DMS153 treated with DMSO at 0.1 percent for 48 hours (cell line): ENCODE results near the gene POLR1B.
"Not testable (repeated sequence)": the region's sequence is repeated elsewhere in the genome, so short reads cannot be mapped to it uniquely, and the experiment has no call there.

Source experiments
- DNase-seq: peaks from one replicate; lab custom pipeline; 2025; ENCODE audit not compliant: unreplicated experiment; lab: John Stamatoyannopoulos, UW

The POLR1B gene

DNA sequence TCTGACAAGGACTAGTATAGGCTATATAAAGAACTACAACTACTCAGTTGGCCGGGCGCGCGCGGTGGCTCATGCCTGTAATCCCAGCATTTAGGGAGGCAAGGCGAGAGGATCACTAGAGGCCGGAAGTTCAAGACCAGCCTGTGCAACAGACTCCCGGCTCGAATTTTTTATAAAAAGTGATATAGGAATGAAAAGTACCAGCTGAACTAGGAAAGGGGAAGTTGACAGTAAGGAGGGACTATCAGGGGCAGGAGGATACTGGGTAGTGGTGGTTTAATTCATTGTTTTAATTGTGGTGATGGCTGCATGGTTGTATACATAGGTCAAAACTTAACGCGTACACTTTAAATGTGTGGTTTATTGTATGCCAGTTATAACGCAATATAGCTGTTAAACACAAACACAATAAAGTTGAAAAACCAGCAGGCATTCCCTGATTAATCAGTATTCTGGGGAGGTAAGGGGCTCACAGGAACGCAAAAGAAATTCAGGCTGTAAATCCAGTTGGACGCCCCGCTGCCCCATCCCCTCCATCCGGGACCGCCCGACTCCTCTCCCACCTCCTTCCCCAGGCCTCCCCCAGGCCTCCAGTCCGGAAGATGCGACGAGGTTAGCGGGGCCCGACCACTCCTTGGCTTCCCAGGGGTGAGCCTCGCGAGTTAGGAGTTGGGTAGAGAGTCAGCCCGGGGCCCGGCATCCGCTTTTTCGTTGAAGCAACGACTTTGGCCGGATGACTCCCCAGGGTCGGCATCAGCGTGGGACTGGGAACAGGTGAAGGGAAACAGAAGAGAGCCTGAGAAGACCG is 746 bp upstream of the POLR1B start:
- no peak for DNase-seq

DNA sequence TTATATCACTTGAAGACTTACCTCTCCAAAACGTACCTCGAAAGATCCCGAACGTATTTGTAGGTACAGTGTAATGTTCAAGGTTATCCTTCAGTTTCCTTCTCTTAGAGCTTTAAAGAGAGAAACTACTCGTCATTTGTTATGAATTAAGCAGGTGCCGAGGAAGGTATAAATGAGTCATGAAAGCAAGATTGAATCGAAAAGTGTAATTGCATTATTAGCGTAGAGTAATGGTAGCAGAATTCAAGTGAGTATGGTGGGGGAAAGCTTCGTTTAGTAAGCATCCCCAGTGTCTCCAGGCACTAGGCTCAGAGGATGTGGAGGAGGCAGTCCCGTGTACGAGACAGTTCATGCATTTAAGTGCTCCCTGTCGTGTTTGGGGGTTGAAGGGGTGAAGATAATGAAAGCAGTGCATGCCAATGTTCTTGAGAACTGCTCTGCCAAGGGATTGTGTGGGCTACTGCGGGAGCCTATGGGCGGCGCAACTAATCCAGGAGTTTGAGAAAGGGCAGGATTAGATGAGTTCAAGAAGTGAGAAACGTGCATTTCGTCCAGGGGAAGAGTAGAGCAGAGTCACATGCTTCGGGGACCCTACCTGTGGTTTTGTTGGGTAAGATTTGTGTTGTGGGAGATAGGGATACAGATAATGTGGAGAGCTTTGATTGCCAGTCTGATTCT is 858 bp downstream of the POLR1B start:
- DNase-seq = no peak

DNA sequence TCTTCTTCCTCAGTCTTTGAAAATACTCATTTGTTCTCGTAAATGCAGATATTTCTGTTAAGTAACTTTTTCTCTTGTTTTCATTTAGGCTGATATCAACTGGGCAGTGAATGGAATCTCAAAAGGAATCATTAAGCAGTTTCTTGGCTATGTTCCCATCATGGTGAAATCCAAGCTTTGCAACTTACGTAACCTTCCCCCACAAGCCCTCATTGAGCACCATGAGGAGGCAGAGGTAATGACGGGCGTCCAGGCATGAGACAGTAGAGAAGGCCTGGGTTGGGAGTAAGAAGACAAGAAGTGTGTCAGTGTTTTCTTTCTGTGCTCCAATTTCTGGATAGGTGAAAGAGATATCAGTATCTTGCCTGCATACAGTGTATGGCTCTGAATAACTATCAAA is 5.1 kb downstream of the POLR1B start:
- no peak for DNase-seq

DNA sequence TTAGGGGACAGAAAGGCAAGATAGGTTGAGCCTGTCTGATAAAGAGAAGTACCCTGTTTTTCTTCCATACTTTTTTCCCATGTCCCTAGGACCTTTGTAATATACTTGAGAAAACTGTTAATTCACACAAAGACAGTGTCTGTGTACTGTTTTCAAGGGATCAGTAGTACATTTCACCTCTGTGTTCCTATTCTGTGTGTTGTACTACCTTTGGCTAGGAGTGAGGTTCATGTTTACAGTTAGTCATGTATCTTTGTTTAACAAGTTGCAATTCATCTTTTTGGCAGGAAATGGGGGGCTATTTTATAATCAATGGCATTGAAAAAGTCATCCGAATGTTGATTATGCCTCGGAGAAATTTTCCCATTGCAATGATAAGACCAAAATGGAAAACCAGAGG is 6.7 kb downstream of the POLR1B start:
- DNase-seq = no peak

DNA sequence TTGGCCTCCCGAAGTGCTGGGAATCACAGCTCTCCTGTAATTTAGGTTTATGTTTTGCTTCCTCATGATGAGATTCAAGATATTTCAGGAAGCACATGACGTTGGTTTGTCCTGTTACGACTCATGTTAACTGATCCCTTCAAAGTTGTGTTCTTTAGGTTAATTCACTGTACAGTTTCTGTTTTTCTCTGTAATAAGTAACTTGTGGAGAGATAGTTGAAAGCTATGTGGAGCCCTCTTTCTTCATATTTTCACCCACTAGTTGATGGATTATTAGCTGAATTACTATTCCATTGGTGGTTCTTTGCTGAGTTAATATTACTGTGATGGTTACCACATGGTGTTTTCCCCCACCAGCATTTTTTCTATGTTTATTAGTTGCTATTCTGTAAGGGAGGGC is 23.8 kb downstream of the POLR1B start:
- DNase-seq = no peak

DNA sequence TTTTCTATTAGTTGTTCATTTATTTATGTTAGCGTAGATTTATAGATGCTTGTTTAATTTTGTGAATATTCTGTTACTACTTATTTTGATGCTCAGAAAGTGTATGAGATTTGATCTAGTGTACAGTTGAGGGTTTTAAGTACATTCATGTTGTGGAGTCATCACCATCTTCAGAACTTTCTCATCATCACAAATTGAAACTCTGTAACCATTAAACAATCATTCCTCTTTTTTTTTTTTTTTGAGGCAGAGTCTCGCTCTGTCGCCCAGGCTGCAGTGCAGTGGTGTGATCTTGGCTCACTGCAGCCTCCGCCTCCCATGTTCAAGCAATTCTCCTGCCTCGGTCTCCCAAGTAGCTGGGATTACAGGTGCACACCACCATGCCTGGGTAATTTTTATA is 24.2 kb downstream of the POLR1B start:
- not testable (repeated sequence) for DNase-seq

DNA sequence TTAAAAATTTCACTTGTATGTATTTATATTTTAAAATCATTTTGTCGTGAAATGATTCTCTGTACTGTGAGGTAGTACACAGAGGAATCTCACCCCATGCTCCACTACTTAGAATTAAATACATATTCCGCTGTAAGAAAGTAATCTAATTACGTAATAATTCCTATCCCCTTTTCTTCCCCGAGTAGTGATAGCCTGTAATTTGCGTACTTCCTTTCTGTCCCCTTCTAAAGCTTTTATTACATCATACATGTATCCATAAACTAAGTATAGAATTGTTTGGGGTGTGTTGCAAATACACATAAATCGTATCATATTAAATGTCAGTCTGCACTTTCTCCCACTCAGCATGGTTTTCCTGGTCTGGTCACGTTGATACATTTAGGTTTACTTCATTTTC is 29.7 kb downstream of the POLR1B start:
- DNase-seq = no peak

DNA sequence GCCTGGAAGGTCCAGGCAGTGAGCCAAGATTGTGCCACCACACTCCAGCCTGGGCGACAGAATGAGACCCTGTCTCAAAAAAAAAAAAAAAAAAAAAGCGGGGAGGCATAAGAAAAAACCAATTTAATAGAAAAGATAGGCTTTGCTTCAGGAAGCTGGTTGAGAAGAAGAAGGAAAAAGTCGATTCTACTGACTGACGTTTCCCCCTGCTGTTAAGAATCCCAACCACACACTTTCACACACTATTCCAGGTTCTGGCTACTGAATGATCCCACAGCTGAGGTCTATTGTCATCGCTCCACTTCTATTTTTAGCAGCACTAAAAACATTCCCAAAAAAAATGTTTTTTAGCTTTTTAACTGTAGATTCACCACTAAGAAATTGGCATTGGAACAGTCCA is 35.5 kb downstream of the POLR1B start:
- no peak for DNase-seq

DNA sequence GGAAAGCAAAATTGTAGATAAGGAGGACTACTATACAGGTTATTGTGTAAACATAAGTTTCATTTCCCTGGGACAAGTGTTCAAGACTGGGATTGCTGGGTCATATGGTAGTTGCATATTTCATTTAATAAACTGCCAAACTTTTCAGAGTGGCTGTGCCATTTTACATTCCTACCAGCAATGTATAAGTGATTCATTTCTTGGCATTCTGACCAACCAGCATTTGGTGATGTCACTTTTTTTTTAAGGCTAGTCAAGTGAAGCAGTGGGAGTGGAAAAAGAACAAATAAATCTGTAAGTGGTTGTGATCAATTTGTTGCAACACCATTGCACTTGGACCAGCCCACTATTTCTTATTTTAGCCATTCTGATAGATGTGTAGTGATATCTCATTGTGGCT is 37.0 kb downstream of the POLR1B start:
- no peak for DNase-seq

DNA sequence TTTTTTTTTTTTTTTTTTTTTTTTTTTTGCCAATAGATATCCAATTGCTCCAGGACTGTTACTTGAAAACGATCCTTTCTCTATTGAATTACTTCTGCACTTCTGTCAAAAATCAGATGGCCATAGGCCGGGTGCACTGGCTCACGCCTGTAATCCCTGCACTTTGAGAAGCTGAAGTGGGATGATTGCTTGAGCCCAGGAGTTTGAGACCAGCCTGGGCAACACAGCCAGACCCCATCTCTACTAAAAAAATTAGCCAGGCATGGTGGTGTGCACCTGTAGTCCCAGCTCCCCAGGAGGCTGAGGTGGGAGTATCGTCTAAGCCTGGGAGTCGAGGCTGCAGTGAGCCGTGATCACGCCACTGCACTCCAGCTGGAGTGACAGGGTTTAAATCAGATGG is 37.8 kb downstream of the POLR1B start:
- DNase-seq = no peak

DNA sequence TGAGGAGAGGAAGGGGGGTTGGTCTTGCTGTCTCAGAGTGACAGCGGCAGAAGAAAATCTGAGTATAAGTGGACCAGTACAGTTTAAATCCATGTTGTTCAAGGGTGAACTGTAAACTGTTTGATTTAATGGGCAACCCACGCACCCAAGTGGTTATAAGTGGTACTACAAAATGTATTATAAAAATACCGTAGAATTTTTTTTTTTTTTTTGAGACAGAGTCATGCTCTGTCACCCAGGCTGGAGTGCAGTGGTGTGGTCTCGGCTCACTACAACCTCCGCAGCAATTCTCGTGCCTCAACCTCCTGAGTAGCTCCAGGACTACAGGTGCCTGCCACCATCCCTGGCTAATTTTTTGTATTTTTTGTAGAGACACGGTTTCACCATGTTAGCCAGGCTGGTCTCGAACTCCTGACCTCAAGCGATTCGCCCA is 40.1 kb downstream of the POLR1B start:
- DNase-seq = peak; percentile 6

DNA sequence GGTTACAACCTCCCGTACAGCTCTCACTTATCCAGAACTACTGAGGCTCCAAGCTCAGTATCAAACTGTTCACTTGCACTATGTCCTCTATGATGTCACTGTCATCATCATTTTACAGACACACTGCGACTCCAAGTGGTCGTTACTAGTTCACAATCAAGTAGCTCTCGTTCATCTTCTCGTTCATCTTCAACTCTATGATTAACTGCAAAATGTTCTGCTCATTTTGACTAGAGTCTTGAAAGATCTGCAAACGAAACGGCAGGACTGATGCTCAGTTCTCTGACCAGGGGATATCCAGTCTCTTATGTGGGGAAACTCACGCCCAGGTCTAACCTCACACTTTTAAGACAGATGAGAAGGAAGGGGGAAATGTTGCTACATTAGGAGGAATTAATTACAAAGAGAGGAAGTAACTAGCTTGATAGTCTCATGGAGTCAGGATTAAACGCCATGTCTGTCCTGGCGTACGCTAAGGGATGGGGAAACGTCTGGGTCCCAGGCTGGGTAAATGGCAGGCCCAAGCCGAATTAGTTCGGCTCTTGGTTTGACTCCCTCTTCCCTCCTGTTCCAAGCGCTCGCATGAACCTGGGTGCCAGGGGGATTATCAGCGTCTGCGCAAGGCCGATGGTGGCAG is 41.4 kb downstream of the POLR1B start:
- DNase-seq = peak; percentile 2

DNA sequence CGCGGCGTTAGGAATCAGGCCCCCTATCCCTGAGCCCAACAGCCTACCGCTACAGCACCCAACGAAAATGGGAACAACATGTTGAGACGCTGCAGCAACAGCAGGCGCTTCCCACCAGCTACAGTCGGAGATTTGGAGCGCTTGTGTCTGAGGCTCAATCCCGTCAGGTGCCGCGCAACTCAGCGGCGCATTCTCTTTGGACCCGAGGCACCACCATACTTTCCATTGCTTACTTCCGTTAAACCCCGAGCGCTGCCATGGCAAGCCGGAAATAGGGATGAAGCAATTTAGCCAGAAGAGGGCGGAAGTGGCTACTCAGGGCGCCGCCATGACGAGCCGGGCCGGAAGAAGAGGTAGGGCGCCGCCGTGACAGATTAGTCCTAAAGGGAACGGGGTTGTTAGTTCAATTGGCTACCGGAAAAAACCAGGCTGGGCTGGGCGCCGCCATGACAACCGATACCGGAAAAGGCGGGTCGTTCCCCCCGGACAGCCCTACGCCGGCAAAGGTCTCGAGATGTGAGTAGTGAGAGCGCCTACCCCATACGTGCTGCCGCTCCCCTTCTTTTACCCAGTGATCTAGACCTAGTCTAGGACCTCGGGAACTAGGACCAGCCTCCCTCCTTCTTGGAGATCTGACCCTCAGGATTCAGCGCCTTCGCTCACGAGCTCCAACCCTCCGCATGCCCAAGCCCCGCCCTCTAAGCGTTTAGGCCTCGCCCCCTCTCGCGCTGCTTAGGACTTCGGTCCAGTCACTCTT is 42.0 kb downstream of the POLR1B start, which contains the start of gene CHCHD5:
Gene CHCHD5 (plus strand): TSS at position 476 of the 757 bp plus-strand sequence. CDS start 39 bp downstream, at position 515.
- peak; percentile 87 for DNase-seq

DNA sequence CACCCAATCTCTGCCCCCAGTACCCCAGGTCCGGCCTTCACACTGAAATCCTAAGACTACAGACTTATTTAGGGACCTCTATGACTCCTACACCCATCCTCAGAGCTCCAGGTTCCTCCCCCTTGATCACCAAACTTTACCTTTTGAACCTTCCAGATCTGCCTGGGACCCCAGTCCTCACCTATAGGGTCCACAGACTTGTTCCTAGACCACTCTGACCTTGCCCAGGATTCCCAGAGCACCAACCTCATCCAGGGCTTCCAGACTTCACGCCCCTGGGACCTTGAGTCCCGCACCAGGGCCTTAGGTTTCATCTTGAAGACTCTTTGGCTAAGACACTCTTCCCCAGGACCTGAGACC is 42.6 kb downstream of the POLR1B start:
- DNase-seq = no peak

DNA sequence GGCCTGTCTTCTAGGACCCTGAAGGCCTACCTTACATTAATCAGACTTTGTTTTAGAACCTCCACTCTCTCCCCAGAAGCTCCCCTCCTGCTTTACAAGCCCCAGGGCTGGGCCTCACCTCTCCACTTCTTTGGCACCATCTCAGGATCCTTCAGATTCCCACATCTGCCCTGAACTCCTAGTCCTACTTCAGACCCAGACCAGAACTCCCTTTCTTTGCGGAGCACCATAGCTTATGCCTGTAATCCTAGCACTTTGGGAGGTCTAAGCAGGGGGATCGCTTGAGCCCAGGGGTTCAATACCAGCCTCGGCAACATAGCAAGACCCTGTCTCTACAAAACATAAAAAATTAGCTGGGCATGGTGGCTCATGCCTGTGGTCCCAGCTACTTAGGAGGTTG is 43.1 kb downstream of the POLR1B start:
- no peak for DNase-seq

DNA sequence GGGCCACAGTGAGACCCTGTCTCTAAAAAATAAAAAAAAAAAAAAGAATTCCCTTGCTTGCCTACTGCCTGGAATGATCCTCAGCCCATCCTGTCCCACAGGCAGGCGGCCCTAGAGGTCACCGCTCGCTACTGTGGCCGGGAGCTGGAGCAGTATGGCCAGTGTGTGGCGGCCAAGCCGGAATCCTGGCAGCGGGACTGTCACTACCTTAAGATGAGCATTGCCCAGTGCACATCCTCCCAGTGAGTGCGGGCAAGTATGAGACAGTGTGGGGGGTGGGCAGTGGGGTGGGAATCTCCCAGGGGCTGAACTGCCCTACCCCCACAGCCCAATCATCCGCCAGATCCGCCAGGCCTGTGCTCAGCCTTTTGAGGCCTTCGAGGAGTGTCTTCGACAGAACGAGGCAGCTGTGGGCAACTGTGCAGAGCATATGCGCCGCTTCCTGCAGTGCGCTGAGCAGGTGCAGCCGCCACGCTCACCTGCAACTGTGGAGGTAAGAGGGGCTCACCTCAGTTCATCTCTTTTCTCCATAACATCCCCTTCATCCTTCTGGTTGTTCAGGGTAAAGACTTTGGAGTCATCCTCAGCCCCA is 43.7 kb downstream of the POLR1B start:
- no peak for DNase-seq

DNA sequence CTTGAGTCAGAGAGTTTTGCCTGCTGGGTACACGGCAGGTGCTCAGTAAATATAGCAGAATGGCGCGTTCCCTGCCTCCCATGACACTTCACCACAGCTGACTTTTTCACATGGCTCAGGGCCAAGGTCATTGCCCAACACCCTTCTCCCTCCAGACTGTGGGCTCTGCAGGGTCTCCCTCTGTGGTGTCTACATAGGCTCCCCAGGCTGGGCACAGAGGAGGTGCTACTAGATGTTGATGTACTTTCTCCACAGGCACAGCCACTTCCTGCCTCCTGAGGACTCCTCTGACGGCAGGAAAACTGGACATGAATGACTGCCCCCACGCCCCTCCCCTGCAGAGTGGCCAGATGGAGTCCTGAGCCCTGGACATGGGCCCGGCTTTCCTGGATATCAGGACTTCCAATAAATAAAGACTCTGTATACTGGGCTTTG is 46.4 kb downstream of the POLR1B start:
- no peak for DNase-seq

DNA sequence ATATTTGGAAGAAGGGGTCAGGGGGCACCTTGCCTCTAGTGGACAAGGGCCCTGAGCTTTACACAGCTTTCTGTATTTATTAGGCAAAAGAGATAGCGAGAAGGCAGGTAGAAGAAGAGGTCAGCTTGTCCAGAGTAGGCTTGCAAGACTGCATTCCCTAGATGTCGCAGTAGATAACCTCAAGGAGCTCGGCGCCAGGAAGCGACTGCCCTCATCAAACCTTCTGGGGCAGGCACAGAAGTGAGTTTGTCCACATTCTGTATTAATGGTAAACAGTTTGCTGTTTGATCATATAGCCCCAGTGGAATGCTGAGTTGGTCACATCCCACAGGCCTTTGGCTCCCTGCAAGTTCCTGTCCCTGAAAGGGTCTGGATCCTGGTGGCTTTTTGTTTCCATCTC is 49.1 kb downstream of the POLR1B start:
- no peak for DNase-seq

DNA sequence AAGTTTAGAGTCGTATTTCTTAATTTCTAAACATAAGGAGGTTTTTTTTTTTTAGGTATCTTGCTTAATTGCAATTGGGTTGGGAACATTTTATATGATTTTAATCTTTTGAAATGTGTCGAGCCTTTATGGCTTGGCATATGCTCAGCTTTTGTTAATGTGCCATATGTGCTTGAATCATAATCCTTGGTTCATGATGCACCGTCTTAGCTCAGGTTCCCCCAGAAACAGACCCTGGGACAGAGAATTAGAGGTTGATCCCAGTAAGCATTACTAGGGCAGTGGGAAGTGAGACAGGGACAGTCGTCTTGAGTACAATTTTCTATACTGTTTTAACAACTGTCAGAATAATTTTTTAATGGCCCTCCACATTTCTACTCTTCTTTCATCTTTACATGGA is 51.5 kb downstream of the POLR1B start:
- DNase-seq = no peak

DNA sequence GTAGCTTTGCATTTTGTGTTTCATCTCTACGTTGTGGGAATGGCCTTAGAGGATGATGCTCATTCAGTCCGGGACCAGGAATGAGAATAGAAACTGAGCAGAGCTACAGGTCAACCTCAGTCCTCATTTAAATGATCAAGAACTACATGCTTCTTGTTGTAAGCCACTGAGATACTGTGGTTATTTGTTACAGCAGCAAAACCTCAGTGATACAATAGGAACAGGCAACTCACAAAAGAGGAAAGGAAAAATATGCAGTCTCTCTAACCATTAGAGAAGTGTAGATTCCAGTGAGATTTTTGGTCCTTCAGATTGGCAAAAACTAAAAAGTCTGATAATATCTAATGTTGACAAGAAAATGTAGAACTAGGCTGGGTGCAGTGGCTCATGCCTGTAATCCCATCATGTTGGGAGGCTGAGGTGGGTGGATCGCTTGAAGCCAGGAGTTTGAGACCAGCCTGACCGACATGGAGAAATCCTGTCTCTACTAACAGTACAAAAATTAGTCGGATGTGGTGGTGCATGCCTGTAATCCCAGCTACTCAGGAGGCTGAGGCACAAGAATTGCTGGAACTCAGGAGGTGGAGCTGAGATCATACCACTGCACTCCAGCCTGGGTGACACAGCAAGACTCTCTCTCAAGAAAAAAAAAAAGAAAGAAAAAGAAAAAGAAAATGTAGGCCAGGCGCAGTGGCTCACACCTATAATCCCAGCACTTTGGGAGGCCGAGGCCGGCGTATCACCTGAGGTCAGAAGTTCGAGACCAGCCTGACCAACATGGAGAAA is 55.5 kb downstream of the POLR1B start:
- no peak for DNase-seq
